HG03039 (cell line): ENCODE measurements around the gene TDRD12.
"Not testable (repeated sequence)": the region's sequence is repeated elsewhere in the genome, so short reads cannot be mapped to it uniquely, and the experiment has no call there.

ENCODE experiments used
- ATAC-seq: cut with Tn5 transposase; IDR thresholded peaks from one replicate; pipeline ENCODE4 v1.9.1; 2021; ENCODE audit warnings: mild to moderate bottlenecking, moderate library complexity; ENCODE audit not compliant: unreplicated experiment

TDRD12 gene

GRCh38 chr19:32824916-32825608 lies 105.5 kb downstream of the TDRD12 start:
- ATAC-seq, result no peak

- no peak for ATAC-seq
Measured at GRCh38 chr19:32828139-32828538, 108.6 kb downstream of the TDRD12 start.

- no peak for ATAC-seq
Measured at GRCh38 chr19:32828643-32829344, 109.2 kb downstream of the TDRD12 start.

- no peak for ATAC-seq
Measured at GRCh38 chr19:32829345-32829896, 109.9 kb downstream of the TDRD12 start.

- ATAC-seq, result no peak
Measured at GRCh38 chr19:32830231-32831014, 110.9 kb downstream of the TDRD12 start.

GRCh38 chr19:32831611-32832010 lies 112.0 kb downstream of the TDRD12 start:
- ATAC-seq, result no peak

- ATAC-seq, result not testable (repeated sequence)
Measured at GRCh38 chr19:32832094-32832493, 112.5 kb downstream of the TDRD12 start.

GRCh38 chr19:32832825-32833224 lies 113.3 kb downstream of the TDRD12 start:
- ATAC-seq, result not testable (repeated sequence)

- not testable (repeated sequence) for ATAC-seq
Measured at GRCh38 chr19:32833388-32833787, 113.8 kb downstream of the TDRD12 start.

- no peak for ATAC-seq
Measured at GRCh38 chr19:32837531-32837930, 118.0 kb downstream of the TDRD12 start.

- no peak for ATAC-seq
Measured at GRCh38 chr19:32842061-32842460, 122.5 kb downstream of the TDRD12 start.

GRCh38 chr19:32843716-32844245 lies 124.2 kb downstream of the TDRD12 start:
- ATAC-seq, result no peak

- ATAC-seq, result not testable (repeated sequence)
Measured at GRCh38 chr19:32848035-32848434, 128.5 kb downstream of the TDRD12 start.

- ATAC-seq, result no peak
Measured at GRCh38 chr19:32852216-32852615, 132.6 kb downstream of the TDRD12 start.

- not testable (repeated sequence) for ATAC-seq
Measured at GRCh38 chr19:32856818-32857217, 137.3 kb downstream of the TDRD12 start.

- no peak for ATAC-seq
Measured at GRCh38 chr19:32857584-32857983, 138.0 kb downstream of the TDRD12 start.

GRCh38 chr19:32858155-32858554 lies 138.6 kb downstream of the TDRD12 start:
- ATAC-seq, result no peak

GRCh38 chr19:32858559-32858958 lies 139.0 kb downstream of the TDRD12 start:
- ATAC-seq, result no peak

GRCh38 chr19:32859591-32859990 lies 140.0 kb downstream of the TDRD12 start:
- ATAC-seq, result no peak

GRCh38 chr19:32861596-32861995 lies 142.0 kb downstream of the TDRD12 start:
- ATAC-seq, result no peak

- no peak for ATAC-seq
Measured at GRCh38 chr19:32862173-32862572, 142.6 kb downstream of the TDRD12 start.
